GM12878 (cell line): Measurements from ENCODE around the gene LEPR. TPM values are rescaled to one million over a fixed set of nuclear protein-coding genes. Genes with fewer than 3 reads are reported as not detected.

ENCODE experiments used
- ATAC-seq: fragments of 200-7000 bp; cut with Tn5 transposase; 3 replicates; pipeline ENCODE4 v1.9.1; 2020; ENCODE audit warnings: mild to moderate bottlenecking, moderate library complexity
- BruUV-seq: library from RNA; stranded (reverse); fragments of 400-500 nt; replicated peaks from 2 replicates; lab custom pipeline; 2021; lab: Mats Ljungman, UMichigan
- CTCF ChIA-PET: fragments of 300-600 bp; sonication (Branson Sonifier 250); formaldehyde crosslinking; extraction: SDS; loops from one replicate; lab custom pipeline; 2021; ENCODE audit warnings: inconsistent platforms; lab: Yijun Ruan, JAX
- POLR2A ChIA-PET: fragments of 350-600 bp; formaldehyde crosslinking; extraction: SDS; loops from one replicate; lab custom pipeline; 2021; ENCODE audit warnings: inconsistent platforms; lab: Charles Lee
- RAD21 ChIA-PET: fragments of 300-600 bp; sonication (Branson Sonifier 250); formaldehyde crosslinking; loops from one replicate; lab custom pipeline; 2023; ENCODE audit warnings: antibody characterized with exemption; ENCODE audit not compliant: unreplicated experiment; lab: Charles Lee
- SMC1A ChIA-PET: fragments of 300-600 bp; sonication (Branson Sonifier 250); formaldehyde crosslinking; loops from one replicate; lab custom pipeline; 2023; ENCODE audit not compliant: unreplicated experiment, uncharacterized antibody; lab: Charles Lee
- DNase-seq: peaks from one replicate; pipeline ENCODE4 v3.0.0-alpha.2; 2011; ENCODE audit warnings: low read depth, low spot score
- FAIRE-seq: peaks from 3 replicates; lab custom pipeline; 2011; peaks lifted over from hg19 to GRCh38; lab: Jason Lieb, UNC
- H2AFZ ChIP-seq: 2 replicates; pipeline ENCODE4 v1.6.0; 2011; ENCODE audit warnings: low read depth, low read length, control low read depth; ENCODE audit not compliant: control insufficient read depth
- H3K27ac ChIP-seq: 2 replicates; pipeline ENCODE4 v1.5.1; 2011; ENCODE audit warnings: control low read depth; ENCODE audit not compliant: control insufficient read depth, insufficient read depth
- H3K27me3 ChIP-seq, 2 experiments: replicated peaks in 1 of 2; 2 replicates each; pipeline versions ENCODE4 v1.6.0 to v1.6.1; 2011; ENCODE audit warnings: low read length in 1 of 2; ENCODE audit not compliant: control insufficient read depth in 2 of 2, insufficient read depth in 2 of 2
- H3K36me3 ChIP-seq, 2 experiments: 2 replicates each; pipeline ENCODE4 v1.5.1; 2011; ENCODE audit warnings: low read length in 1 of 2; ENCODE audit not compliant: control insufficient read depth in 2 of 2, insufficient read depth in 2 of 2
- H3K4me1 ChIP-seq: 2 replicates; pipeline ENCODE4 v1.6.1; 2011; ENCODE audit warnings: mild to moderate bottlenecking, low read length, moderate library complexity, mixed read lengths; ENCODE audit not compliant: control insufficient read depth, insufficient read depth
- H3K4me2 ChIP-seq: 2 replicates; pipeline ENCODE4 v1.6.0; 2011; ENCODE audit warnings: control low read depth; ENCODE audit not compliant: control insufficient read depth, insufficient read depth
- H3K4me3 ChIP-seq: fragments of 200-600 bp; sonication (generic); 2 replicates; pipeline ENCODE4 v1.5.1; 2016
- H3K79me2 ChIP-seq: 2 replicates; pipeline ENCODE4 v1.6.0; 2011; ENCODE audit warnings: low read length; ENCODE audit not compliant: control insufficient read depth, insufficient read depth
- H3K9ac ChIP-seq: 2 replicates; pipeline ENCODE4 v1.8.0; 2011; ENCODE audit warnings: low read length, control low read depth, mixed read lengths; ENCODE audit not compliant: control insufficient read depth, insufficient read depth
- H3K9me3 ChIP-seq: replicated peaks from 3 replicates; pipeline ENCODE4 v1.5.1; 2011; ENCODE audit warnings: mild to moderate bottlenecking, low read length; ENCODE audit not compliant: control insufficient read depth, insufficient read depth
- H4K20me1 ChIP-seq: 2 replicates; pipeline ENCODE4 v1.6.0; 2011; ENCODE audit not compliant: control insufficient read depth, insufficient read depth
- CBX3 ChIP-seq: fragments of 200-600 bp; sonication (generic); IDR thresholded peaks from 2 replicates; pipeline ENCODE4 v1.6.1; 2016; ENCODE audit warnings: low read depth, borderline replicate concordance
- EP300 ChIP-seq, 2 experiments: fragments of 150-350 bp in 1 of 2; IDR thresholded peaks; 2 replicates each; pipeline ENCODE4 v1.6.1; 2011 to 2012; ENCODE audit warnings: low read depth in 2 of 2, low read length in 2 of 2, borderline replicate concordance in 1 of 2, improper control_type of control experiment in 1 of 2, inconsistent platforms in 1 of 2; ENCODE audit not compliant: control insufficient read depth in 1 of 2
- KAT2A ChIP-seq: conservative IDR thresholded peaks from 2 replicates; pipeline ENCODE4 v1.6.1; 2011; ENCODE audit warnings: low read depth, low read length; ENCODE audit not compliant: control insufficient read depth
- NR2F1 ChIP-seq: fragments of 450-650 bp; conservative IDR thresholded peaks from 2 replicates; pipeline ENCODE4 v1.6.1; 2017; ENCODE audit warnings: mild to moderate bottlenecking
- PML ChIP-seq: IDR thresholded peaks from 2 replicates; pipeline ENCODE4 v1.6.1; 2012; ENCODE audit warnings: low read length, inconsistent platforms
- RAD21 ChIP-seq: IDR thresholded peaks from 2 replicates; pipeline ENCODE4 v1.6.1; 2011; ENCODE audit warnings: mild to moderate bottlenecking, low read depth, low read length, moderate library complexity; ENCODE audit not compliant: insufficient read depth
- SPI1 ChIP-seq: IDR thresholded peaks from 2 replicates; pipeline ENCODE4 v1.6.1; 2011; ENCODE audit warnings: low read depth, mild to moderate bottlenecking, low read length, moderate library complexity, borderline replicate concordance; ENCODE audit not compliant: insufficient read depth
- SRF ChIP-seq, 2 experiments: IDR thresholded peaks; 2 replicates each; pipeline ENCODE4 v1.6.1; 2011; ENCODE audit warnings: low read depth in 2 of 2, low read length in 2 of 2, mild to moderate bottlenecking in 1 of 2, moderate library complexity in 1 of 2
- ZNF207 ChIP-seq: fragments of 450-650 bp; IDR thresholded peaks from 2 replicates; pipeline ENCODE4 v1.6.1; 2014; ENCODE audit warnings: antibody characterized with exemption, mild to moderate bottlenecking, borderline replicate concordance
- ZNF384 ChIP-seq: IDR thresholded peaks from 2 replicates; pipeline ENCODE4 v1.6.1; 2012; ENCODE audit warnings: low read depth, mild to moderate bottlenecking, low read length, improper control_type of control experiment, borderline replicate concordance
- WGBS: methylation state at CpG from one replicate; pipeline ENCODE4 v1.1.6; 2016; ENCODE audit warnings: low lambda C conversion rate; ENCODE audit not compliant: insufficient replicate concordance, insufficient coverage; ENCODE audit errors: missing lambda C conversion rate; 5-methylcytosine and 5-hydroxymethylcytosine counted together
- in situ Hi-C: fragments of 300-500 bp; cut with MboI; formaldehyde crosslinking; loops from 9 replicates; pipeline ENCODE4 v1.14.3; 2018; ENCODE audit warnings: mixed read lengths
- intact Hi-C: fragments of 100-400 bp; cut with micrococcal nuclease; formaldehyde crosslinking; loops from one replicate; pipeline ENCODE4 v1.14.2; 2022; ENCODE audit not compliant: unreplicated experiment
- polyA plus RNA-seq, 11 experiments: library from polyadenylated mRNA; depleted of rRNA in 4 of 11; unstranded in 6 of 11; stranded (reverse) in 5 of 11; fragments of >200 nt; fragmentation: Nextera tagmentation in 4 of 11; fragmentation: Illumina TruSeq in 1 of 11; extraction: Ambion mirVana in 4 of 11; extraction: Trizol in 1 of 11; gene quantifications; 1 replicate in 1 of 11; 2 replicates in 10 of 11; pipeline versions ENCODE4 v1.2.1 to v1.2.3, GENCODE V29; 2011 to 2016; ENCODE audit warnings: inconsistent platforms in 2 of 11, missing spikeins in 2 of 11, low read depth in 1 of 11
- total RNA-seq, 4 experiments: library from RNA; depleted of rRNA in 3 of 4; stranded (reverse); fragments of >200 nt in 3 of 4; fragmentation: Illumina TruSeq in 1 of 4; extraction: Trizol in 1 of 4; gene quantifications; 2 replicates each; pipeline versions ENCODE4 v1.2.1 to v1.2.3, GENCODE V29; 2013 to 2021

The LEPR gene
- total and polyA plus RNA-seq, 10 of the 15 experiments (the other 5 are each of a cell fraction or from before 2014, with no cell fraction given): 0.49 to 3.7 (median 1.2) TPM

- ATAC-seq: no peak
- CTCF ChIA-PET: interaction anchor here (0.6 to 1.5 kb wide), 4 partner anchors 10 to 23 kb away, joined by 3 to 4 read pairs (median 3); partner anchors contain the start of genes LEPR and LEPROT
- H3K4me2 ChIP-seq: no peak overlapping the region
- TF ChIP-seq NR2F1: no peak
- no peak for TF ChIP-seq RAD21
- no peak for TF ChIP-seq ZNF207
- TF ChIP-seq KAT2A: no peak
- TF ChIP-seq SRF (IDR thresholded peaks at IDR 0.05; ENCODE audit: low read depth in 2 of 2, low read length in 2 of 2): no peak
- no peak for TF ChIP-seq EP300 (IDR thresholded peaks at IDR 0.05; ENCODE audit: borderline replicate concordance in 1 of 2, control insufficient read depth in 1 of 2, low read depth in 2 of 2, low read length in 2 of 2)
- no peak for TF ChIP-seq PML
- no peak for TF ChIP-seq ZNF384
- no peak for TF ChIP-seq CBX3
- no peak for TF ChIP-seq SPI1
- TF ChIP-seq, all 136 proteins: peak for 0
- Histone ChIP-seq H3K27me3 (no peaks in the 10 kb centered on the region), H3K27ac (no peak overlapping the region), H3K9me3 (no peaks in the 10 kb centered on the region), H3K79me2 (no peaks in the 10 kb centered on the region), H3K36me3 (peaks cover 0 to 11% of the 10 kb centered on the region in 2 experiments; a peak in 2 of 4 replicates), H4K20me1 (no peaks in the 10 kb centered on the region), H3K4me1 (no peaks in the 10 kb centered on the region), H3K9ac (no peak overlapping the region), H2AFZ (no peak overlapping the region), H3K4me3 (no peak overlapping the region)
- ChIA-PET POLR2A (interaction anchor here (1.1 kb wide), 1 partner anchor 9 kb away, joined by 3 read pairs; no protein-coding TSS in a partner anchor), RAD21 (no interaction called here), SMC1A (interaction anchor here (0.9 kb wide), 2 partner anchors 200 to 255 kb away, joined by 3 to 4 read pairs; no protein-coding TSS in a partner anchor)
- no peak for DNase-seq
- intact Hi-C loops (loop anchor here (10.0 kb wide), 1 partner anchor 201 kb away; no protein-coding TSS in a partner anchor), in situ Hi-C loops (no loop called here)
- no peak for FAIRE-seq
- no TSS peak for BruUV-seq
- 96% methylated on average over 2 of the region's 2 CpGs for WGBS
These were observed 15.5 kb downstream of the LEPR start for GRCh38 chr1:65435987-65436386.
